ENCODE data around the gene FARP1.
"Not testable (repeated sequence)": the region's sequence is repeated elsewhere in the genome, so short reads cannot be mapped to it uniquely, and the experiment has no call there.

Gene FARP1

DNA sequence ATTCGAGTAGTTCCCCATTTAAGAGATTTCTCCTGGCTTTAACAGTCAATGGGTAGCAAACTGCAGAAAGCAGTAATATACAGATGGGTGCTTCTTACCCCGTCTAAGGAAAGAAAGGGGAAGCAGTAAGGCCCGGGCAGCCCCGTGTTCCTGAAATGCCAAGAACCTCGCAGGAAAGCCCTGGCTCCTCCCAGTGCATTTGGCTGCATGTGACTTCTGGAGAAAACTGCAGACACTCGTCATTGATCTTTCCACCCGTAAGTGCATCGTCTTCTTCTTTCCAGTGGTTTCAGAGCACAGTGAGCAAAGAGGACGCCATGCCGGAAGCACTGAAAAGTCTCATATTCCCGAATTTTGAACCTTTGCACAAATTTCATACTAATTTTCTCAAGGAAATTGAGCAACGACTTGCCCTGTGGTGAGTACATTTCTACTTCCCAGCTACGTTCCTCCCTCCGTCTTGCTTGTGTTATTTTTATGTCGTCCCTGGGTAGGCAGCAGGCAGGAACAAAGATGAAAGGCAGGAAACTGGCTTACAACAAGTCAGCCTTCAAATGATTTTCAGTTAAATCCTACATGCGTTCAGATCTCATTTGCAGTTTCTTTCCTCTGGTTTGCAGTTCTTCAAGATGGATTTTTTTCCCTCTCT is 268.8 kb downstream of the FARP1 start:
- H3K79me2 ChIP-seq (ENCODE audit: insufficient read depth, low read depth): no peaks in the 10 kb centered on the region
- no peaks in the 10 kb centered on the region for H4K20me1 ChIP-seq (ENCODE audit: insufficient read depth)
- TF ChIP-seq, protein P1, sequence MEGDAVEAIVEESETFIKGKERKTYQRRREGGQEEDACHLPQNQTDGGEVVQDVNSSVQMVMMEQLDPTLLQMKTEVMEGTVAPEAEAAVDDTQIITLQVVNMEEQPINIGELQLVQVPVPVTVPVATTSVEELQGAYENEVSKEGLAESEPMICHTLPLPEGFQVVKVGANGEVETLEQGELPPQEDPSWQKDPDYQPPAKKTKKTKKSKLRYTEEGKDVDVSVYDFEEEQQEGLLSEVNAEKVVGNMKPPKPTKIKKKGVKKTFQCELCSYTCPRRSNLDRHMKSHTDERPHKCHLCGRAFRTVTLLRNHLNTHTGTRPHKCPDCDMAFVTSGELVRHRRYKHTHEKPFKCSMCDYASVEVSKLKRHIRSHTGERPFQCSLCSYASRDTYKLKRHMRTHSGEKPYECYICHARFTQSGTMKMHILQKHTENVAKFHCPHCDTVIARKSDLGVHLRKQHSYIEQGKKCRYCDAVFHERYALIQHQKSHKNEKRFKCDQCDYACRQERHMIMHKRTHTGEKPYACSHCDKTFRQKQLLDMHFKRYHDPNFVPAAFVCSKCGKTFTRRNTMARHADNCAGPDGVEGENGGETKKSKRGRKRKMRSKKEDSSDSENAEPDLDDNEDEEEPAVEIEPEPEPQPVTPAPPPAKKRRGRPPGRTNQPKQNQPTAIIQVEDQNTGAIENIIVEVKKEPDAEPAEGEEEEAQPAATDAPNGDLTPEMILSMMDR (conservative IDR thresholded peaks at IDR 0.05; ENCODE audit: low read depth, low read length): no peak
- no peaks in the 10 kb centered on the region for H3K4me1 ChIP-seq (ENCODE audit: low read depth, poor library complexity, severe bottlenecking)
- no peaks in the 10 kb centered on the region for H3K36me3 ChIP-seq (ENCODE audit: insufficient read depth)
- H3K27me3 ChIP-seq (ENCODE audit: insufficient read depth, low read depth): no peaks in the 10 kb centered on the region
- no peak overlapping the region for H3K9ac ChIP-seq
- H3K4me2 ChIP-seq: no peak overlapping the region
- H3K4me3 ChIP-seq (IDR thresholded peaks at IDR 0.05; ENCODE audit: insufficient read depth, low read depth, low read length): no peak overlapping the region
- H3K27ac ChIP-seq: no peak overlapping the region
- H2AFZ ChIP-seq (ENCODE audit: low read depth): no peak overlapping the region

DNA sequence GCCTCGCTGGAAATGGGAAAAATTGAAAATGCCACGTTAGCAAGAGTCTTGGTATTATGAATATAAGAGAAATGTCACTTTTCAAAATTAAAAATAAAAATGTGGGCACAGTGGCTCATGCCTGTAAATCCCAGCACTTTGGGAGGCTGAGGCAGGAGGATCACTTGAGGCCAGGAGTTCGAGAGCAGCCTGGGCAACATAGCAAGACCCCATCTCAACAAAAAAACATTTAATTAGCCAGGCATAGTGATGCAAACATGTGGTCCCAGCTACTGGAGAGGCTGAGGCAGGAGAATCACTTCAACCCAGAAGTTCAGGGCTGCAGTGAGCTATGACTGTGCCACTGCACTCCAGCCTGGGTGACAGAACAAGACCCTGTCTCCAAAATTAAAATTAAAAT is 270.4 kb downstream of the FARP1 start:
- not testable (repeated sequence) for H3K4me3 ChIP-seq (IDR thresholded peaks at IDR 0.05; ENCODE audit: insufficient read depth, low read depth, low read length); H2AFZ ChIP-seq (ENCODE audit: low read depth); H3K4me2 ChIP-seq; H3K79me2 ChIP-seq (ENCODE audit: insufficient read depth, low read depth); H3K4me1 ChIP-seq (ENCODE audit: low read depth, poor library complexity, severe bottlenecking); H3K36me3 ChIP-seq (ENCODE audit: insufficient read depth); H3K27ac ChIP-seq; H3K9ac ChIP-seq; H4K20me1 ChIP-seq (ENCODE audit: insufficient read depth); H3K27me3 ChIP-seq (ENCODE audit: insufficient read depth, low read depth)

DNA sequence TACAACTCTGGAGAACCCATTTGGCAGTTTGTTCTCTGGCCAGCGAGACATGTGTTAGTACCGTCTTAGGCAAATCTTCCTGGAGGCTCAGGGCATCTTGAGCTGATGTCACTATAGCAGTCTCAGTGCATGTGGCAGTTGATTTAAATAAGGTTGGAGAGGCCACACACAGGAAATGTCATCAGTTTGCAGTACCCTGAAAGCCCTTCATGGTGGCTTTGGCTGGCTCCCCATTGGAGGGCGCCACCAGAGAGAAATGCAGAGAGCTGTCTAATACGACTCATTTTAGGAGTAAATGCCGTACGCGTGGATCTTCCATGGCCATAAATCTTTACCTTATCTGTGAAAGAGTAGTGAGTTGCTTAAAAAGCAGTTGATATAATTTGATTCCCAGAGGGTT is 270.9 kb downstream of the FARP1 start:
- Histone ChIP-seq H3K4me2 (no peak overlapping the region), H2AFZ (ENCODE audit: low read depth) (no peak overlapping the region), H3K27me3 (ENCODE audit: insufficient read depth, low read depth) (no peaks in the 10 kb centered on the region), H4K20me1 (ENCODE audit: insufficient read depth) (no peaks in the 10 kb centered on the region), H3K4me1 (ENCODE audit: low read depth, poor library complexity, severe bottlenecking) (no peaks in the 10 kb centered on the region), H3K9ac (no peak overlapping the region), H3K79me2 (ENCODE audit: insufficient read depth, low read depth) (no peaks in the 10 kb centered on the region), H3K36me3 (ENCODE audit: insufficient read depth) (no peaks in the 10 kb centered on the region), H3K27ac (no peak overlapping the region), H3K4me3 (IDR thresholded peaks at IDR 0.05; ENCODE audit: insufficient read depth, low read depth, low read length) (no peak overlapping the region)
- TF ChIP-seq, protein P1 (conservative IDR thresholded peaks at IDR 0.05; ENCODE audit: low read depth, low read length): no peak

DNA sequence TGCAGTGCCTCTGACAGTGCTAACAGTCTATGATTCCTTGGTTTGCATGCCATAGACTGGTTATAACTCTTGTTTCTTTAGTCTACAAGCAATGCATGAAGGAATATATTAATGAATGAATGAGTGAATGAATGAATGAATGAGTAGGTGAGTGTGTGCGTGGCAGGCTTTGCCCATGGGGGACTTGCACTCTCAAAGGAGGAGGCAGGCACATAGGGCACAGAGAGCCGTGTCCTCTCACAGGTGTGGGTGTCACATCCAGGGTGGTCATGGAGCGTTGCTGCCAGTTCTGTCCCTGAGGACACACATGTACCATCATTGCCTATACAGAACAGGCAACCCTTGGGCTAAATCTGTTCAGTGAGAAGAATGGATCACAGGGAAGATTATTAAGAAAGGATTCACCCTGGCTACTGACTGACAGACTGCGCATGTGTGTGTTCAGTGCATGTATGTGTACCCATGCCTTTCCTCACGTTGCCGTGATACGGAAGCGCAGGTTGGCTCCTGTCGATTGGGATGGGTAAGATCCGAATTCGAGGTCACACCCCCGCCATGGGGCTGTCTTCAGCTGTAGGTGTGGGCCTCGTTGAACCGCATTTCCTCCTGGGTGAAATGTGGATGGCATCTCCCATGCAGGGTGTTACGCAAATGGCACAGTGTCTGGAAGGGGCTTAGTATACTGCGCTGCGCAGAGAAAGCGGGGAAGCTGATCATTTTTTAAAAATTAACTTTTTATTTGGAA is 272.6 kb downstream of the FARP1 start:
- Histone ChIP-seq H3K79me2 (ENCODE audit: insufficient read depth, low read depth) (no peaks in the 10 kb centered on the region), H3K27ac (no peak overlapping the region), H4K20me1 (ENCODE audit: insufficient read depth) (no peaks in the 10 kb centered on the region), H3K9ac (no peak overlapping the region), H3K4me2 (no peak overlapping the region), H3K36me3 (ENCODE audit: insufficient read depth) (no peaks in the 10 kb centered on the region), H3K4me1 (ENCODE audit: low read depth, poor library complexity, severe bottlenecking) (no peaks in the 10 kb centered on the region), H3K4me3 (IDR thresholded peaks at IDR 0.05; ENCODE audit: insufficient read depth, low read depth, low read length) (no peak overlapping the region), H2AFZ (ENCODE audit: low read depth) (no peak overlapping the region), H3K27me3 (ENCODE audit: insufficient read depth, low read depth) (no peaks in the 10 kb centered on the region)
- TF ChIP-seq, protein P1 (conservative IDR thresholded peaks at IDR 0.05; ENCODE audit: low read depth, low read length): no peak

DNA sequence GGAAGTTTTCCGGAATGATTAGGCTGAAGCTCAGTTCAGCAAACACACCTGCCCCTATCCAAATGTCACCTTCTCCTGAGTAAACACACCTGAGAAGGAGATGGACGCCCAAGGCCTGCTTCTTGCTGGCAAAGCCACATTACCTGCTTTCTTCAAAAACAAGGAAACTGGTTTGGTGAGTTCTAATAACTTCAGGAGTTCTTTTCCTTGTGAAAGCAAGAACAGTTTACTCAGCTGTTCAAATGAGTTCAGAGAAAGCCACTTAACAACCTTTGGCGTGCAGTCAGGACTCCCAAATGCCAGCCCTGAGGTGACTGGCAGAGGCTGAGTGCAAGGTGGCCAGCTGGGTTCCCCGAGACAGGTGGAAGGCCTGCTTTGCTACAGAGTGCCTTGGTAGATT is 273.5 kb downstream of the FARP1 start:
- no peak overlapping the region for H3K27ac ChIP-seq

More for the DNA sequence above, 273.5 kb downstream of the FARP1 start:
- Histone ChIP-seq H3K27me3 (ENCODE audit: insufficient read depth, low read depth) (no peaks in the 10 kb centered on the region), H3K36me3 (ENCODE audit: insufficient read depth) (no peaks in the 10 kb centered on the region), H3K4me1 (ENCODE audit: low read depth, poor library complexity, severe bottlenecking) (no peaks in the 10 kb centered on the region), H3K4me3 (IDR thresholded peaks at IDR 0.05; ENCODE audit: insufficient read depth, low read depth, low read length) (no peak overlapping the region), H4K20me1 (ENCODE audit: insufficient read depth) (no peaks in the 10 kb centered on the region), H2AFZ (ENCODE audit: low read depth) (no peak overlapping the region), H3K4me2 (no peak overlapping the region), H3K9ac (no peak overlapping the region), H3K79me2 (ENCODE audit: insufficient read depth, low read depth) (no peaks in the 10 kb centered on the region)
- TF ChIP-seq, protein P1 (conservative IDR thresholded peaks at IDR 0.05; ENCODE audit: low read depth, low read length): no peak
